GM21515 (cell line): ENCODE data around the gene ANKDD1A.
A peak's percentile ranks its signal among the peaks of the same experiment; 100 is the strongest.

Source experiments
- ATAC-seq: cut with Tn5 transposase; IDR thresholded peaks from one replicate; pipeline ENCODE4 v1.9.1; 2021; ENCODE audit not compliant: unreplicated experiment

ANKDD1A gene

GRCh38 chr15:64960153-64960552 lies 48.5 kb downstream of the ANKDD1A start:
- ATAC-seq, result no peak

GRCh38 chr15:64961013-64961412 lies 49.3 kb downstream of the ANKDD1A start:
- no peak for ATAC-seq

GRCh38 chr15:64969401-64969800 lies 57.7 kb downstream of the ANKDD1A start:
- no peak for ATAC-seq

- no peak for ATAC-seq
These were observed 59.0 kb downstream of the ANKDD1A start for GRCh38 chr15:64970698-64971097.

- ATAC-seq, result no peak
These were observed 63.7 kb downstream of the ANKDD1A start for GRCh38 chr15:64975390-64975789.

GRCh38 chr15:64979252-64979710 lies 67.6 kb downstream of the ANKDD1A start:
- ATAC-seq, result no peak

GRCh38 chr15:64981812-64982431 lies 70.2 kb downstream of the ANKDD1A start:
- ATAC-seq, result no peak

GRCh38 chr15:64982472-64982871 lies 70.8 kb downstream of the ANKDD1A start:
- no peak for ATAC-seq

- no peak for ATAC-seq
These were observed 73.8 kb downstream of the ANKDD1A start for GRCh38 chr15:64985366-64986033.

GRCh38 chr15:64987136-64987535 lies 75.4 kb downstream of the ANKDD1A start:
- no peak for ATAC-seq

GRCh38 chr15:64989416-64990167 lies 77.9 kb downstream of the ANKDD1A start, which contains the start of gene SPG21:
Gene SPG21 (minus strand): TSS chr15:64989914. CDS start chr15:64983569, 6,345 bp downstream.
- ATAC-seq, result peak; percentile 95

GRCh38 chr15:64990168-64990470 lies 78.4 kb downstream of the ANKDD1A start:
- no peak for ATAC-seq

- ATAC-seq, result no peak
These were observed 79.9 kb downstream of the ANKDD1A start for GRCh38 chr15:64991536-64992135.

- no peak for ATAC-seq
These were observed 81.6 kb downstream of the ANKDD1A start for GRCh38 chr15:64993290-64993689.

- ATAC-seq, result no peak
These were observed 85.4 kb downstream of the ANKDD1A start for GRCh38 chr15:64997066-64997465.

GRCh38 chr15:64997745-64998375 lies 86.2 kb downstream of the ANKDD1A start:
- no peak for ATAC-seq

- ATAC-seq, result no peak
These were observed 93.3 kb downstream of the ANKDD1A start for GRCh38 chr15:65004993-65005392.

GRCh38 chr15:65006876-65007275 lies 95.2 kb downstream of the ANKDD1A start:
- no peak for ATAC-seq
